GM12865 (cell line): ENCODE results near the gene HOPX.

Experiments used
- DNase-seq: peaks from one replicate; pipeline ENCODE4 v3.0.0; 2010; ENCODE audit warnings: low read depth
- H3K4me3 ChIP-seq: 2 replicates; pipeline ENCODE4 v1.5.1; 2011; ENCODE audit warnings: mild to moderate bottlenecking, low read depth, low read length, control low read depth
- TF ChIP-seq, protein P1 (sequence below): IDR thresholded peaks from 2 replicates; pipeline ENCODE4 v1.5.1; 2011; ENCODE audit warnings: low read length, control low read depth, low read depth, inconsistent platforms; ENCODE audit not compliant: insufficient read depth; ENCODE audit errors: missing control alignments

Gene HOPX

DNA sequence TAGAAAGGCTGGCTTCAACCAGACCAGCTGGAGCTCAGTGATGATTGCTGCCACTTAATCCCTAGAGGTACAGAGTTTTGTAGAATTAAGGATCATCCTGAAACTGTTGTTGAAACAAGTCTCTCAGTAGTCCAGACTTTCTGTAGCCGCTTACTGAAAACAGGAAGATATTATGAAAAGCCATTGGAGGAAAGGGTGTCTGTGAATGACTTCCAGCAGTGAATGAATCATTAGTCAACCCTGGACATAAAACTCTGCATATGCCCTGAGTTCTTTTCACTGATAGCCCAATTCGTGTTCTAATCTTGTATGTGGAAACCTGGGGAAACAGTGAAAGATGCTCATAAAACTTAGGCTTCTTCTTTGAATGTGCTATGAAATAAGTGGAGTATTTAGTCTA, 14.8 kb downstream of the HOPX start:
- no peak for DNase-seq
- TF ChIP-seq, protein P1, sequence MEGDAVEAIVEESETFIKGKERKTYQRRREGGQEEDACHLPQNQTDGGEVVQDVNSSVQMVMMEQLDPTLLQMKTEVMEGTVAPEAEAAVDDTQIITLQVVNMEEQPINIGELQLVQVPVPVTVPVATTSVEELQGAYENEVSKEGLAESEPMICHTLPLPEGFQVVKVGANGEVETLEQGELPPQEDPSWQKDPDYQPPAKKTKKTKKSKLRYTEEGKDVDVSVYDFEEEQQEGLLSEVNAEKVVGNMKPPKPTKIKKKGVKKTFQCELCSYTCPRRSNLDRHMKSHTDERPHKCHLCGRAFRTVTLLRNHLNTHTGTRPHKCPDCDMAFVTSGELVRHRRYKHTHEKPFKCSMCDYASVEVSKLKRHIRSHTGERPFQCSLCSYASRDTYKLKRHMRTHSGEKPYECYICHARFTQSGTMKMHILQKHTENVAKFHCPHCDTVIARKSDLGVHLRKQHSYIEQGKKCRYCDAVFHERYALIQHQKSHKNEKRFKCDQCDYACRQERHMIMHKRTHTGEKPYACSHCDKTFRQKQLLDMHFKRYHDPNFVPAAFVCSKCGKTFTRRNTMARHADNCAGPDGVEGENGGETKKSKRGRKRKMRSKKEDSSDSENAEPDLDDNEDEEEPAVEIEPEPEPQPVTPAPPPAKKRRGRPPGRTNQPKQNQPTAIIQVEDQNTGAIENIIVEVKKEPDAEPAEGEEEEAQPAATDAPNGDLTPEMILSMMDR: no peak
- H3K4me3 ChIP-seq: no peak overlapping the region

DNA sequence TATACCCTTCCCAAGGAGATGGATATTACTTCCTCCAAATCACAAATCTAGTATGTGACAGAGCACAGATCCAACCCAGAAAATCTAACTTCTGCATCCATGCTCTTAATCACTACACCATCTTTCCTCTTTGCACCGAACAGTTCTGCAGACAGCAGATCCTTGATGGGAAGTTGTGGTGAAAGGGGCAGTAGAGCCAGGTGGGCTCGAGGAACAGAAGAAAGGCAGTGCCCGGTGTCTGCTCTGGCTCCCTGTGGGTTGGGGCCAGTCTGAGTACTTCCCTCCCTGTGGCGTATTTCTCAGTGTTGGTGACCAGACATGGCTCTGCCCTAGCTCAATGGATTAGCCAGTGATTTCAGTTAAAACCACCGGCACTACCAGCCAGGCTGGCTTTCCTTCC, 15.3 kb downstream of the HOPX start:
- no peak overlapping the region for H3K4me3 ChIP-seq
- DNase-seq: no peak
- TF ChIP-seq, protein P1: no peak

DNA sequence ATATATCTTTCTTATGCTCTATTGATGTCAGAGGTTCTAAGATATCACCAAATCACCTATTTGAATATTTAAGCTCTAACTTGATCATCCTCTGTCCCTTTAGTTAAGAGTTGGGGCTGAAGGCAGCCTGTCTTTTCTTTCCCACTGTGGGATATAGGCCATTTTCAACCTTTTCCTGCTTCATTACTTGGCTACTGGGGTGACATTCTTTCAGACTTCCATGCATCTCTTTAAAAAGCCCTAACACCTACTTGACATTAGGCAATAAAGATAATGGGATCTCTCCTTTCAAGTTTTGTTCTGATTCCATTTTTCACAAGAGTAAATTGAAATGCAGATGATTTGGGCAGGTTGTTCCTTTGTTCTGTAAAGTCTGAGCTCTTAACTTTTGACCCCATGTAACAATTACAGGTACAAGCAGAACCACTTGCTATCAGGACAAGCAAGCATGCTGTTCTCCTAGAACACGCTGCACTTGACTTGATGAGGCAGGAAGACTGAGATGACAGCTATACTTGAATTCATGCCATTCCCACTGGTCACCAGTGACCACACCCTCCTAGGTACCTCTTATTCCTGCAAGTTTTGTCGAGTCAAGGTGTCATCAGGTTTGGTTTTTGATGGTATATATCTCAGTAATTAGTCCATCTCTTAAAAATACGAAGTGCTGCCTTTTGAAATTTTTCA, 18.2 kb downstream of the HOPX start:
- no peak for DNase-seq
- H3K4me3 ChIP-seq: no peak overlapping the region
- TF ChIP-seq, protein P1: no peak

DNA sequence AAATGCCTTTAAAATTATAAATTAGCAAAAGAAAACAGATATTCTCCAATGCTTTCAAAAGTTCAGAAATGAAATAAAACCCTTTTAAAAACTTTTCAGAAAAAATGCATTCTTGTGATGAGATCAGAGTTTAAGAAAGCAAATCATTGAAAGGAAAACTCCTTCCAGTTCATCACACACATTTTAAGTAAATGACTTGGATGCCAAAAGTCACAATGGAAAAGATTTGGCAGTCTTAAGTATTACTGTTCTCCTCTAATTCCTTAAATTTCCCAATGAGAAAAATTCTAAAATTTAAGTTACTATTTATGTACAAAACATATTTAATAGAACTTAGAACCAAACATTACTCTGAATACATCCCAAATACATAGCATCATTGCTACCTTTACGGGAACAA, 21.1 kb downstream of the HOPX start:
- no peak for DNase-seq
- H3K4me3 ChIP-seq: no peak overlapping the region
- TF ChIP-seq, protein P1: no peak

DNA sequence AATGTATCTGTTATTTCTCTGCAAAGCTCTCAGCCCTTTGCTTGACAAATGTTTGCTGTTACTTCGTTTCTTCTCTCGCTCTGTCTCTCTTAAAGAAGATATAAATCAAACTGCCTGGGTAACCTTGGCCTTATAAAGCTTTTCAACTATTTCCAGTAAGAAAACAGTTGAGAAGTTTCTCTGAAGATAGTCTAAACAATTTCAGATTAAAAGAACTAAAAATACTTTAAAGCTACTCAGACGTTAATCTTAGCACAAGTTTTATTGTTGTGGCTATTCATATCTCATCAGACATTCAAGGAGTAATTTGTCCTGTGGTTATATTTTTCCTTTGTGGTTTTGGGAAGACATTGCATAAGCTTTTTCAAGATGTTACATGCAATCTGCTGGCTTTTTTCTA, 22.6 kb downstream of the HOPX start:
- DNase-seq: no peak
- TF ChIP-seq, protein P1: no peak
- no peak overlapping the region for H3K4me3 ChIP-seq

DNA sequence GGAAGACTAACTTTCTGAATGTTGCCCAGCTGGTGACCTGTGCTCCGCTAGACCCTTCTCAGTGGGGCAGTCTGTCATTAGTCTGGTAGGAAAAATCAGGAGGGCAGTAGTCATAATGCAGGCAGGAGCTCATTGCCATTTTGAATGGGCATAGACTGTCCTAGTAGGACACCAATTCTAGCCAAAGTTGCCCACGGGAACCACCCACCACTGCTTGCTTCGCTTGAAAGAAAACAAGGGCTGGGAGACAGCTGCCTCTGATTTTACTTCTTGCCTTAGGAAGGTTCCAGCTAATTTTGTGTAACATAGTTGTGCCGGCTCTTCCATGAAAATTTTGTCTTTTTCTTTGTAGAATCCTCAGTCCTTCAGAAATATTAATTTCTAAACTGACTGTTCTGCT, 23.3 kb downstream of the HOPX start:
- TF ChIP-seq, protein P1: no peak
- no peak overlapping the region for H3K4me3 ChIP-seq
- DNase-seq: no peak

DNA sequence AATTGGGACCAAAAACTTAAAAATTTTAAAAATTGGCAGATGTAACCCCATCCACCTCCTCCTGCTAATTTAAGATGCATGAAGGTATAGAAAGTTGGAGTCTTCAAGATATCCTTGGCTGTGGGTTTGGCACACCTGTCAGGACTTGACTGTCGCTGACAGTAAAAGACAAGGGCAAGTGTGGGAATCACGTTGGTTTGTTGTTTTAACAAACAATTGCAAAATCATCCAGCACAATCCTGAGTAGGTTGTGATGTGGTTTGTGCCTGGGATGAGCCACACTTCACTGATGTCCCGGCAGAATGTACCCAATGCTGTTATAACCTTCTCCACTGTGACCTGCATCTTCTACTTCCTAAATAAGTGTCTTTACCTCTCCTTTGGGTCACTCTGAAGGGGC, 24.0 kb downstream of the HOPX start:
- TF ChIP-seq, protein P1: no peak
- DNase-seq: no peak
- H3K4me3 ChIP-seq: no peak overlapping the region
